GM18868 (cell line): ENCODE results near the gene TEX2.

Source experiments
- ATAC-seq: cut with Tn5 transposase; IDR thresholded peaks from one replicate; pipeline ENCODE4 v1.9.1; 2021; ENCODE audit warnings: mild to moderate bottlenecking, moderate library complexity; ENCODE audit not compliant: unreplicated experiment

The TEX2 gene

GRCh38 chr17:64263000-64263766, at the start of gene TEX2:
Gene TEX2, minus strand, starts transcription at chr17:64263260. Its CDS starts 49,043 bp downstream, at chr17:64214217.
- peak; percentile 89 for ATAC-seq

DNA sequence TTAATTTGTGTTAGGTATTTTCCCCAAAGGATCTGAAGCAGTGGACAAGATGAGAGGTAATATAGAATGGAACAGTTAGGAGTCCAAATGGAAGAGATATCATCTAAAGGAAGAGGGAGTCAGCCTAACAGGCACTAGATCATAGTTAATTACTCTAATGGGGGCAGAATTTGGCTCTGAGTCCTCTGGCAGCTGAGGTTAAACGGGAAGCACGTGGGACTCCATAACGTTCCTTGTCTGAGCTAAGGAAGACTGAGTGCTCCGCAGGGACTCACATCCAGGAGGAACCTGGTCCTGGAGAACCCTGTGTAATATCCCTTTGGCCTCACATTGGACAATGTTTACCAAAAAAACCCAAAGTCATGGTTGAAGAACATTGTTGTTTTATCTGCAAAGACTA, 46.6 kb upstream of the TEX2 start:
- ATAC-seq: no peak

DNA sequence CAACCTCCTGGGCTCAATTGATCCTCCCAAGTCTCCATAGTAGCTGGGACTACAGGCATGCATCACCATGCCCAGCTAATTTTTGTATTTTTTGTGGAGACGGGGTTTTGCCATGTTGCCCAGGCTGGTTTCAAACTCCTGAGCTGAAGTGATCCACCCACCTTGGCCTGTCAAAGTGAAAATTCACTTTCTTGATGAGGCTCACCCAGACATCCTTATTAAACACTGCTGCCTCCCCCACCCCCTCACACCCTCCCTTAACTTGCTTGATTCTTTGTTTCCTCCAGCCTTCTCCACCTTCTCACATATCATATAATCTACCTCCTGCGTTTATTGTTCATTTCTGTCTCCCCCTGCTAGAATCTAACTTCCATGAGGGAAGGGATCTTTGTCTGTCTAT, 46.0 kb upstream of the TEX2 start:
- ATAC-seq: no peak

- ATAC-seq: no peak
Observed at GRCh38 chr17:64306850-64307463, 43.9 kb upstream of the TEX2 start.

DNA sequence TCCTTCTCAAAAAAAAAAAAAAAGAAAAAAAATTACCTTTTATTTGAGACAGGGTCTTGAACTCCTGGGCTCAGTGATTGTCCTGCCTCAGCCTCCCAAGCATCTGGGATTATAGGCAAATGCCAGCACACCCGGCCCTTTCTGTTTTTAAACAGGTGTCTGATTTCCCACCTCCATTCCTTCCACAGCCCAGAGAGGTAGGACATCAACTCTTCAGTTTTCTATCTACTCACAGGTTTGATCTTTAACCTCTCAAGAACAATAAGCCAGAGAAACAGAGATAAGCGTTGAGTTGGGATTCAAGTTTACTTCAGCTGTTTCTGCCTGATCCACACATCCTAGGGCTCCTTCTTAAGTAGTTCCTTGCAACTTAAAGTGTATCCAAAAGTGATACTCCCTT, 41.5 kb upstream of the TEX2 start:
- no peak for ATAC-seq

GRCh38 chr17:64300699-64300965, 37.6 kb upstream of the TEX2 start:
- ATAC-seq: no peak

DNA sequence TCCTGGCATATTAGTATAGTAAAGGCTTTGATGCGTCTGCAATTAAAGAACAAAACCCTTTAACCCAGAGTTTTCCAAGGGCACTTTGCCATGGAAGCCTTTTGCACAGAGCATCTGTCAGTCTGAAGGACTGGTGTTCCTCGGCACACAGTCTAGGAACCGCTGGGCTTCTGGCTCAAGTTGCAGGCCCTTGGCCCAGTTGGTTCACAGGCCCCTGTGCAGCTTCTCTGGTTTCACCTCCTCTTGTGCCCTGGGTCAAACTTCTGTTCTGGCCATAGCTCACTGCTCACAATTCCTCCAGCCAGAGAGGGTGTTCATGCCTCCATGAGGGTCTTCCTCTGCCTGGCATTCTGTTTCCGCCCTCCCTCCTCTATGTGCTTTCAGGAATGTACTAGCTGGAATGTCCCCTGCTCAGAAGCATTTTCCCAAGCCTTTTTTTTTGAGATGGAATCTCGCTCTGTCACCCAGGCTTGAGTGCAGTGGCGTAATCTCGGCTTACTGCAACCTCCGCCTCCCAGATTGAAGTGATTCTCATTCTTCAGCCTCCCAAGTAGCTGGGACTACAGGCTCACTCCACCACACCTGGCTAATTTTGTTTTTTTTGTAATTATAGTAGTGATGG, 34.5 kb upstream of the TEX2 start:
- ATAC-seq: no peak

- ATAC-seq: no peak
Observed at GRCh38 chr17:64296246-64296645, 33.2 kb upstream of the TEX2 start.

DNA sequence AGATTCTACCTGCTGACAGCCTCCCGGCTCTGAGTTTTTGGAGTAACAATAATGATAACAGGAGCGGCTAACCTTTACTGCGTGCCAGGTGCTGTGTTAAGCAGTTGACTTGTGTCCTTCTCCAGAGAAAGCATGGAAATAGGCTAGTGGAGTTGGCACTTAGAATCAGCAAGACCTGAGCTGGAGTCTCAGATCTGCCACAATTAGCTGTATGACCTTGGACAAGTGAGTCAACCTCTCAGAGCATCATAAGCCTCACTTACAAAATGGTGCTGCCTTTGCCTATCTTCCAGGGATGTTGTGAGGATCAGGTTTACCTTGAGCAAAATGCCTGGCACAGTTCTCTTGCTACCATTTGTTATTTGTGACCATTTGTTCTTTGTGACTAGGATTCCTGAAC, 32.1 kb upstream of the TEX2 start:
- no peak for ATAC-seq

DNA sequence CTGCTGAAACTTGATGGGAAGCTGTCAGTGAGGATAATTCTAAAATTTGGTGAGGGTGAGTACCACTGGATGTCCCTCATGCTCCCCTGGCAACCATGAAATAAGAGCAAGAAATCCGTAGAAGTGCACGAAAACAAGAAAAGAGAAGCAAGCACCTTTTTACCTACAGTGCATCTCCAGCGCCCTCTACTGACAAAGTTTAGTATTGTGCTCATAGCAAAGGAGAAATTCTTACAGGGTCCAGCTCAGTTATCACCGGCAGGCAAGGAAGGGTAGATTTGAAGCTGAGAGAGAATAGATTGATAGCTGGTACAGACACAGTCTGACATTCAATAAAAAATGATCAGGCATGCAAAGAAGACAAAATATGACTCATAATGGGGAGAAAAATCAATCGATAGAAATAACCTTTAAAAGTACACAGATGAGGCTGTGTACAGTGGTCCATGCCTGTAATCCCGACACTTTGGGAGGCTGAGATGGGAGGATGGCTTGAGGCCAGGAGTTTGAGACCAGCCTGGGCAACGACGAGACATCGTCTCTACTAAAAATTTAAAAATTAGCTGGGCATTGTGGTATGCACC, 28.3 kb upstream of the TEX2 start:
- ATAC-seq: no peak

GRCh38 chr17:64289741-64290141, 26.7 kb upstream of the TEX2 start:
- no peak for ATAC-seq

- ATAC-seq: no peak
Observed at GRCh38 chr17:64282753-64283080, 19.7 kb upstream of the TEX2 start.

- no peak for ATAC-seq
Observed at GRCh38 chr17:64281962-64282752, 19.1 kb upstream of the TEX2 start.

- no peak for ATAC-seq
Observed at GRCh38 chr17:64278614-64279013, 15.6 kb upstream of the TEX2 start.

- ATAC-seq: no peak
Observed at GRCh38 chr17:64277831-64278562, 14.9 kb upstream of the TEX2 start.

DNA sequence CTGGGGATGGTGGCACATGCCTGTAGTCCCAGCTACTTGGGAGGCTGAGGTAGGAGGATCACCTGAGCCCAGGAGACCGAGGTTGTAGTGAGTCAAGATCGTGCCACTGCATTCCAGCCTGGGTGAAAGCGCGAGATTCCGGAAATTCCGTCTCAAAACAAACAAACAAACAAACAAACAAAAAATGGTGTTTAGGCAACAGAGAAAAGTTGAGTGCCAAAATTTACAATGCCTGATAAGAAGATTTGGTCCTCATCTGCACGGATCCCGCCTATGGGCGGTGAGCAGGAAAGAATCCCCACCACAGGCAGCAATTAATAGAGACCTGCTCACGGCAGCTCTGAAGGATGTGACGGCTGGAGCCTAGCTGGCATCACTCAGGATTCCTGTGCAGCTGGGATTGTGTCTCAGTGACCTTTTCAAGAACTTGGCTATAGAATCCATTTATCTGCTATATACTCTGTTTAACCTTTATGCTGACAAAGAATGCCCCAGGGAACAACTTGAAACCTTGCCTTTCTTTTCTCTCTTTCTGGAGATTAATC, 14.0 kb upstream of the TEX2 start:
- no peak for ATAC-seq

DNA sequence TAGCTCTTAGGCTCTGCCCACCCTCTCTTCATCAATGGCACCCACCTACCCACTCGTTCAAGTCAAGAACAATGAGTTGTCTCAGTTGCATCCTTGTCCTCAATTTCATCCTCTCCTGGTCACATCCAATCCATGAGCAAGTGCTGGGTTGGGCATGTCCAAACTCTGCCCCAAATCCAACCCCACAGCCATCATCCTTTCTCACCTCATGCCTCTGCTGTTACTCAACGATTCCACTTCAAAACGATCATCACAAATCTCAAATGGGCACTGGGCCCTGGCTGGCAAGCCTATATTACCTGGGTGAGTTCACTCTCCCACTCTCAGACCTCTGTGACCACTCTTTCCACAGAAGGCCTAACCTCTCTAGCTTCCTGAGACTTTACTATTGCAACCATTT, 12.0 kb upstream of the TEX2 start:
- no peak for ATAC-seq

GRCh38 chr17:64273006-64273405, 9.9 kb upstream of the TEX2 start:
- ATAC-seq: no peak

DNA sequence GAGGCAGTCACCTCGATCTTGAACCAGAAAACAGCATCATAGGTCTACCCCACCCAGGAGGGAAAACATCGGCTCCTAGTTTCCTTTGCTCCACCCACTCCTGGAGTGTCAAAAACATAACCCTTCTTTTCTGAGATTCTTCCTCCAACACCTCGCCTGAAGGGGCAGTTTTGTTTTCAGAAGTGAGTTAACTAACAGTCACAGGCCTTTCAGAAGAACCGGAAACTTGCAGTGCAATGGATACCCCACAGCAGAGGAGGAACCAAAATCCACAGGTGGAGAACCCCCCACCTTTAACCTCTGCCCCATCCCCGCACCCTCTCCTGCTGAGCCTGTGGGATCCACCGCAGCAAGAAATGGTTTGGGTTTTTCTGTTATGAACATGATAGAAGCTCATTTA, 7.8 kb upstream of the TEX2 start:
- no peak for ATAC-seq
